ENCODE results near the gene YBX3. TPM values are rescaled to one million over a fixed set of nuclear protein-coding genes. Genes with fewer than 3 reads are reported as not detected.
A peak's percentile ranks its signal among the peaks of the same experiment; 100 is the strongest.

YBX3 gene
- total RNA-seq, 1 donor from 2014 or later, result 290 TPM

DNA sequence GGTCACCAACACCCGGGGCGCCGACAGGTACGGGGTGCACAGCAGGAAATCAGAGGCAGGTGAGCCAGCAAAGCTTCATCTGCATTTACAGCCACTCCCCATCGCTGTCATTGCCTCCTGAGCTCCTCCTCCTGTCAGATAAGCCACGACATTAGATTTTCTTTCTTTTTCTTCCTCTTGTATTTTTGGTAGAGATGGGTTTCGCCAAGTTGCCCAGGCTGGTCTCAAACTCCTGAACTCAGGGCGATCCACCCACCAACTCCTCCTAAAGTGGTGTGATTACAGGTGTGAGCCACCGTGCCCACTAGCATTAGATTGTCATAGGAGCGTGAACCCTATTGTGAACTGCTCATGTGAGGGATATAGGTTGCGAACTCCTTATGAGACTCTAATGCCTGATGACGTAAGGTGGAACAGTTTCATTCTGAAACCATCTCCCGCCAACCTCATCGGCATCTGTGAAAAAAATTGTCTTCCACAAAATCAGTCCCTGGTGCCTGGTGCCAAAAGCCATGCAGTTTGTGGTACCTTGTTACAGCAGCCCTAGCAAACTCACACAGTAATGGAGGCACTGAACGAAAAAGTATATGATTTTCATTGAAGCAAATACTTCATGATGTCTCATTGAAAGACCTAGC lies 50.8 kb downstream of the YBX3 start:
- no peak for DNase-seq (ENCODE audit: low read depth, low spot score)

DNA sequence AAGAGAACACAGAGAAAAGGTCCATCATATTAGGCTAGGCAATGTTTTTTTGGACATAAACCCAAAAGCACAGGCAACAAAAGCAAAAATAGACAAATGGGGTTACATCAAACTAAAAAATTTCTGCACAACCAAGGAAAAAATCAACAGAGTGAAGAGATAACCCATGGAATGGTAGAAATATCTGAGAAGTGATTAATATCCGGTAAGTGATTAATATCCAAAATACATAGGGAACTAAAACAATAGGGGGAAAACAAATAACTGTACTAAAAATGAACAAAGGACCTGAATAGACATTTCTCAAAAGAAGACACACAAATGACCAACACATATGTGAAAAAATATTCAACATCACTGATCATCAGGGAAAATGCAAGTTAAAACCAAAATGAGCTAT lies 53.6 kb downstream of the YBX3 start:
- peak; percentile 27 for DNase-seq (ENCODE audit: low read depth, low spot score)

DNA sequence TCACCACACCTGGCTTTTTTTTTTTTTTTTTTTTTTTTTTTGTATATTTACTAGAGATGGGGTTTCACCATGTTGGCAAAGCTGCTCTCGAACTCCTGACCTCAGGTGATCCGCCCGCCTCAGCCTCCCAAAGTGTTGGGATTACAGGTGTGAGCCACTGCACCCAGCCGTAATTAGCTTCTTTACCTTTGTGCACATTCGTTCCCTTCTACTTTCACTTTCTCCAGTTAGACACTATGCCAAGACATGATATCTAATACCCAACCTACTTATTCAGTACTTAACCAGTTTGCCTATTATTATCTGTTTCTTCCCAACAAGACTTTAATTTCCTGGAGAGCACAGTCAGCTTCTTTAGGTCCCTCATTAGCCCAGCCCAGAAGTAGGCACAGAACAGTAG lies 54.6 kb downstream of the YBX3 start:
- no peak for DNase-seq (ENCODE audit: low read depth, low spot score)

DNA sequence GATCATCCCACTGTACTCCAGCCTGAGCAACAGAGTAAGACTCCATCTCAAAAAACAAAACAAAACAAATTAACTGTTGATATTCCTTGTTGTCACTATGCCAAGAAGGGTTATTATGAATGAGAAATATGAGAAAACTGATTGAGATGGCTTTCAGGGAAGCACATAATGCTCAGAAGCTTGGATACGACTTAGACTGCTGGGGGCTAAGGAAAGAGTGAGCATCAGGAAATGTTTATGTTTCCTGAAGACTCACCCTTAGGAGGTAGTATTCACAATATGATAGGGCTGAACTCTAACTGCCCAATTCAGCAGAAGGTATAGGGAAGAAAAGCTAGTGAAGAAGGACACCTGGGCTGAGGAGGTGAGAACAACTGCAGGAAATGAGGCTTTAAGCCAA lies 55.5 kb downstream of the YBX3 start:
- DNase-seq (ENCODE audit: low read depth, low spot score), result peak; percentile 24

DNA sequence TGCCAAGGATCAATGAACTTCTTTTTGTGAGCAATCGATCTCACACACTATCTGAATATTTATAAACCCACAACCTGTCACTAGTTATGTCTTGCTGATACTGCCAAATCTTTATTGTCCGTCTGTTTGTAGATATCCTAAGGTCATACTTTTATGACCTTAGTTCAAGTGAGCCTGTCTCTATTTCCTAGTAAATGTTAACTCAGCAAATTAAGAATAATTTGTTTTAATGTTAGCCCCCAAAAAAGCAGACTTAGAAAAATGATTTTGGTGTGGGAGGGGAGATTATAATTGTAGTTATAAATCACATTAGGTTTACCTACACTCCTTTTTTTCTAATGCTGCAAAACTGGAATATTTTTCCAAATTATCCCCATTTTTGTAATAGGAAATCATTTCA lies 58.6 kb downstream of the YBX3 start:
- no peak for DNase-seq (ENCODE audit: low read depth, low spot score)

DNA sequence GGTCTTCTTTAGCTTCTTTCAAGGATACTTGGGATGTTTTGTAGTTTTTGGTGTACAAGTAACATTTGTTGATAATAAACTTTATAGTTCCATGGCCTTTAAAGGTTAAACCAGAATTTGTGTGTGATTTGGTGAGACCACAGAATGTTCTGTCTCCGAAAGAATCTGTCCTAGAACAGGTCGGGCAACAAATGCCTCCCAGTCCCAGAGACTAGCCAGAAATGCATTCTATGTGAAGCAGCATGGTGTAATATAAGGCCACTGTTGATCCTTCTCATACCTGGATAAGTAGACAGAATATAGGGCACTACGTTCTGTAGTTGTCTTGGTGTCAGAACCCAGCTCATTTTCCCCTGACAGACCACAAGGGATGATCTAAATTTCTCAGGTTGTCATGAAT lies 59.3 kb downstream of the YBX3 start:
- no peak for DNase-seq (ENCODE audit: low read depth, low spot score)

DNA sequence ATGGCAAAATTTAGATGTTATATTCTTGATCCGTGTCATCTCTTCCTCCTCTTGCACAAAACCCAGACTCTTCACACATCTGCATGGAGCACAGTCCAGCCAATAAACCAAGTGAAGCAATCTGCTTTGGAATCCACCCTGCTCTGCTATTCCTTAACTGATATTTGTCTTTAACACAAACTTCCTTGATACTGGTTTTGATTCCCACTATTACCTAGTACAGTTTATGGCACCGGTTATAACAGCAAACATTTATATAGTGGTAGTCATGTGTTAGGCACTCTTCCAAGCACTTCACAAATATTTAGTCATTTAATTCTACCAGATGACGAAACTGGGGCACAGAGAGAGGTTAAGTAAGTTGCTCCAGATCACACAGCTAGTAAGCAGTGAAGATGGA lies 61.8 kb downstream of the YBX3 start:
- DNase-seq (ENCODE audit: low read depth, low spot score), result no peak

DNA sequence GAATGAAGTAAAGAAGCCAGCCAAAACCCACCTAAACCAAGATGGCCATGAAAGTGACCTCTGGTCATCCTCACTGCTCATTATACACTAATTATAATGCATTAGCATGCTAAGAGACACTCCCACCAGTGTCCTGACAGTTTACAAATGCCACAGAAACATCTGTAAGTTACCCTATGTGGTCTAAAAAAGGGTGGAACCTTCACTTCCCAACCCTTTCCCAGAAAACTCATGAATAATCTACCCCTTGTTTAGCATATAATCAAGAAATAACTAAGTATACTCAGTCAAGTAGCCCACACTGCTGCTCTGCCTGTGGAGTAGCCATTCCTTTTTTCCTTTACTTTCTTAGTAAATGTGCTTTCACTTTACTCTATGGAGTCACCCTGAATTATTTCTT lies 69.1 kb downstream of the YBX3 start:
- no peak for DNase-seq (ENCODE audit: low read depth, low spot score)

DNA sequence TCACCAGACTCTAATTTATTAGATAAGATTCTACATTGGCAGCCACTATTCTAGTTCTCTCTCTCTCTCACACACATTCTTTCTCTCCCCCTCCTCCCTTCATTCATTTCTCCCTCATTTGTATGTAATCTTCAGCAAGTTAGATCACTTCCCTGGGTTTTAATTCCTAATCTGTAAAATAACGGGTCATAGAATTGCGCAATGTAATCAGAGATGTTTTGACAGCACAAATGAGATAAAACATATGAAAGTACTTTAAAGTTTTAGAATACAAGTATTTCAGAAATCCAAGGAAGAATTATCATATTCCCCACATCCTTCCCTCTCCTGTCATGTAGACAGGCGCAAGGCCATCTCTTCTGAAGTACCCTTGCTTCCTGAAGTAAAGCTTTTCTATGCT lies 70.9 kb downstream of the YBX3 start:
- DNase-seq (ENCODE audit: low read depth, low spot score), result no peak

Other genes starting within 250 kb of the YBX3 start
- 1.4 and 2.6 TPM in 2 replicates for gene EIF2S3B, start 217.4 kb downstream of the YBX3 start, total RNA-seq
- gene MAGOHB, start 109.7 kb downstream of the YBX3 start, total RNA-seq, result 26.1 and 34.1 TPM in 2 replicates
- gene STYK1, start 49.3 kb downstream of the YBX3 start, total RNA-seq, result 21.8 and 25.5 TPM in 2 replicates
- gene TAS2R7, start 79.3 kb upstream of the YBX3 start, total RNA-seq, result not detected in 2 replicates
- gene TAS2R8, start 84.0 kb upstream of the YBX3 start, total RNA-seq, result 0.13 TPM in 1 of 2 replicates, not detected in the other
- not detected in 2 replicates for gene TAS2R9, start 86.8 kb upstream of the YBX3 start, total RNA-seq
- 0.53 and 0.74 TPM in 2 replicates for gene TAS2R10, start 103.0 kb upstream of the YBX3 start, total RNA-seq
- gene PRR4, start 126.2 kb upstream of the YBX3 start, total RNA-seq, result 0.21 and 0.46 TPM in 2 replicates
- gene PRH1, start 160.9 kb upstream of the YBX3 start, total RNA-seq, result 7.4 and 8.4 TPM in 2 replicates
- gene TAS2R13, start 186.2 kb upstream of the YBX3 start, total RNA-seq, result 0.56 and 0.73 TPM in 2 replicates
- not detected in 2 replicates for gene PRH2, start 205.9 kb upstream of the YBX3 start, total RNA-seq
- gene TAS2R14, start 215.9 kb upstream of the YBX3 start, total RNA-seq, result 0.92 and 1.4 TPM in 2 replicates

All from pulmonary artery endothelial cell (primary cell).